GM21786 (cell line): ENCODE data around the gene IKBKG.
"Not testable (repeated sequence)": the region's sequence is repeated elsewhere in the genome, so short reads cannot be mapped to it uniquely, and the experiment has no call there.

Experiments
- ATAC-seq: cut with Tn5 transposase; IDR thresholded peaks from one replicate; pipeline ENCODE4 v1.9.1; 2021; ENCODE audit not compliant: unreplicated experiment

IKBKG gene

DNA sequence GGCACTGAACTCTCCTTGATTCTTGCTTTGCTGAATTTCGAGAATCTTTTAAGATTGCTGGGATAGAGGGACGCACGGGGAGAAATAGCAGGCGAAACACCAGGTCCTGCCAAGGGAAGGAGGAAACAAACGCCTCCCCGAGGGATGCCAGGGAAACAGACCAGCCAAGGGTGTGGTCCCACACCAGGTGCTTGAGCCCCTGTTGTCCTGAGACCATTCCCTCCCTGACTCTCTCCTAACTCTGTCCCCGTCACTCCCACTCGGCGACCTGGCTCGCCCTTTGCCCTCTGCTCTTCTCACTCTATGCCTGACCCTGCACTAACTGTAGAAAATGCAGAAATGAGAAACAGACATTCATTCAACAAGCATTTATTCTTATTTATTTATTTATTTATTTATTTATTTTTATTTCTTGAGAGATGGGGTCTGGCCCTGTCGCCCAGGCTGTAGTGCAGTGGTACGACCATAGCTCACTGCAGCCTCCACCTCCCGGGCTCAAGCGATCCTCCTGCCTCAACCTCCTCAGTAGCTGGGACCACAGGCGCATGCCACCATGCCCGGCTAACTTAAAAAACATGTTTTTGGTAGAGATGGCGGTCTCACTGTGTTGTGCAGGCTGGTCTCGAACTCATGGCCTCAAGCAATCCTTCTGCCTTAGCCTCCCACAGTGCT is 55.5 kb downstream of the IKBKG start:
- no peak for ATAC-seq

DNA sequence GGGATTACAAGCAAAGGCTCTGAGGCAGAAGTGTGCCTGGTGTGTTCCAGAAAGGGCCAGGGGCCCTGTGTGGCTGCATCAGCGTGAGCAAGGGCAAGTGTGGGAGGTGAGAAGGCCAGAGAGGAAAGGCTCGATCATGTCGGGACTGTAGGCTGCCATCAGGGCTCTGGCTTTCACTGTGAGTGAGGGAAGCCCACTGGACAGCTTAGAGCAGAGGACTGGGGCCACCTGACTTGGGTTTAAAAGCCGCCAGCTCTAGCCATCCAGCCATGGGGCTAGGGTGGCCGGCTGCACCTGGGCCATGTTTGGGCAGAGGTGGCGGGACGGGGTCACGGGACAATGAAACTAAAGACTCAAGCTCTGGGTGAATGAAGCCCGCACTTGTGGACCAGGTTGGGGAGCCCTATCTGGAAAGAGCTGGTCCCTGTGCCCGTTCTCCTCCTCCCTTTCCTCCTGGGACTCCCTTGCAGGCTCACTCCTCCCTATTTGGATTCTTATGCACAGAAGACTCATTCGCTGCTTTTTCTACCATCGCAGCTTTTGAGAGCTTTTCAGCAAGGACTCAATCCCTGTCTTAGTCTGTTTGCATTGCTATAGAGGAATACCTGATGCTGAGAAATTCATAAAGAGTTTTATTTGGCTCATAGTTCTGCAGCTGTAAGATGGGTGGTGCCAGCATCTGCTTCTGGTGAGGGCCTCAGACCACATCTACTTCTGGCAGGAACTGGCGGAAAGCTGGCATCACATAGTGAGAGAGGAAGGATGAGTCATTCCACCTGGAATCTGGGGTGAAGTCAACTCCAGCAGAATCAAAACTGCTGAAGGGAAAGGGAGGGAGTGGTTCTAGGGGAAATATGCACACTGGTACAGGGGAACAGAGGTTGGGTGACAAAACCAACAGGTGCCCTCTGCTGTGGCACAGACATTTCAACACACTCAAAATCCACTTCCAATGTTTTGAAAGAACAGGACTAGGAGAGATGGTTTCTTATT is 56.3 kb downstream of the IKBKG start:
- no peak for ATAC-seq

DNA sequence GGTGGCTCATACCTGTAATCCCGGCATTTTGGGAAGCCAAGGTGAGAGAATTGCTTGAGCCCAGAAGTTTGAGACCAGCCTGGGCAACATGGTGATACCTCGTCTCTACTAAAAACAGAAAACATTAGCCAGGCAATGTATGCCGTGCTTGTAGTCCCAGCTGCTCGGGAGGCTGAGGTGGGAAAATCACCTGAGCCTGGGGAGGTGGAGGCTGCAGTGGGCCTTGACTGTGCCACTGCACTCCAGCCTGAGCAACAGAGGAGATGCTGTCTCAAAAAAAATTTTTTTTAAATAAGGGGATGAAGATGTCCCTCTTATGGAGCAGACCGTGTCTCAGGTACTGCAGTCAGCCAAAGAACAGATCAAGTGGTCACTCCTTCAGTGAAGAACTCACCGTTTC is 58.1 kb downstream of the IKBKG start:
- no peak for ATAC-seq

DNA sequence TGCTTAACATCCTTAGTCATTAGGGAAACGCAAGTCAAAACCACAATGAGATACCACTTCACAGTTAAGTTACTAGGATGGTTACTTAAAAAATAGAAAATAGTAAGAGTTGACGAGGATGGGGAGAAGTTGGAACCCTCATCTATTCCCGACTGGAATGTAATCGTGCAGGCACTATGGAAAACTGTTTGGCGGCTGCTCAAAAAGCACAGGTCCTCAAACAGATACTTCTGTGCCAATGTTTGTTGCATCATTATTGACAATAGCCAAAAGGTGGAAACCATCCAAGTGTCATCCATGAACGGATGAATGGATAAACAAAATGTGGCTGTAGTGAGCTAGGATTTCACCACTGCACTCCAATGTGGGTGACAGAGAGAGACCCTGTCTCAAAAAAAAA is 60.0 kb downstream of the IKBKG start:
- ATAC-seq = no peak

DNA sequence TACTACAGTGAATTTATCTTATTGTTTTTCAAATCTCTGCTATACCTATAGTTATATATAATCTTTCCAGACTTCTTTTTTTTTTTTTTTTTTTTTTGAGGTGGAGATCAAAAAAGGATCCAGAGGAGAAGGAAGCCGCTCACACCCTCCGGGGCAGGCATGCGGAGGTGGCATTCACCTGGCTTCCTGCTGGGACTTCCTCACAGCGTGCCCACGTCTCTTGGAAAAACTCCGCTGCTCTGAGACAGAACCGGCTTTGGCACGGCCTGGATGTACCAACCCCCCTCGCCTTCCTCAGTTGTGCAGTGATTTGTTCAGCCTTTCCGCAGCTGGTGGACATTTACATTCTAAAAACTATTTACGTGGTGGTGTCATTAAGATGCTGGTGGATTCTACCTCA is 60.6 kb downstream of the IKBKG start:
- not testable (repeated sequence) for ATAC-seq

DNA sequence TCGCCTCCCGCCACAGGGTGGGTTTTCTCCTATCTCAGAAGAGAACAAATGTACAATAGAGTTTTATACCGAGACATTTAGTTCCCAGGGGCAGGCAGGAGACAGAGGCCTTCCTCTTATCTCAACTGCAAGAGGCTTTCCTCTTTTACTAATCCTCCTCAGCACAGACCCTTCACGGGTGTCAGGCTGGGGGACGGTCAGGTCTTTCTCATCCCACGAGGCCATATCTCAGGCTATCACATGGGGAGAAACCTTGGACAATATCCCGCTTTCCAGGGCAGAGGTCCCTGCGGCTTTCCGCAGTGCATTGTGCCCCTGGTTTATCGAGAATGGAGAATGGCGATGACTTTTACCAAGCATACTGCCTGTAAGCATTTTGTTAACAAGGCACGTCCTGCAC is 61.4 kb downstream of the IKBKG start:
- ATAC-seq = not testable (repeated sequence)

DNA sequence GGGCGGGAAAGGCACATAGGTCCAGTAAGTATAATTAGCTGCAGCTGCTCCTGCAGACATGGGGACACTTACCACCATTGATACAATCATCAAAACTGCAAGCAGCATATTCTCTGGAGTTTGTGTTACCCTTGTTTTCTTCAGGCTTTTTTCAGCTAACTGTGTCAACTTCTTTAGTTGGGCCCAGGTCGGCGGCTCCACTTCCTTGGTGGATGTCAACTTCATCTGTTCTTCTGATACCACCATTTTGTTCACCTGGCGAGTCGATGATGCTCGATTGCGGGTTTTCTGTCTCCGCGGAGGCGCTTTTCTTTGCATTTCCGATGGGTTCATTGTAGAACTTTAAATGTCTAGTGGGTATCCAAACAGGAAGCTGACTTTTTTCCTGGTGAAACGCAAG is 63.7 kb downstream of the IKBKG start:
- ATAC-seq = not testable (repeated sequence)

DNA sequence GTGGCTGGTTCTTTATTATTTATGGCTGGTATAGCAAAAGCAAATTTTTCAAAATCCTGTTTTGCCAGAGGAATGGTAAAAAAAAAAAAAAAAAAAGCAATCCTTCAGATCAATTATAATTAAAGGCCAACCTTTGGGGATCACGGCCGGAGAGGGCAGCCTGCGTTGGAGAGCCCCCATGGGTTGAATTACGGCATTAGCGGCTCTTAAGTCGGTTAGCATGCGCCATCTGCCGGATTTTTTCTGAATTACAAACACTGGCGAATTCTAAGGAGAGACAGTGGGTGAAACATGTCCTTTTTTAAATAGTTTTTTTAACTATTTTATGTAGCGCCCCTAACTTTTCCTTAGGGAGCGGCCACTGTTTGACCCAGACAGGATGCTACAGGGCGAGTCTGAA is 66.2 kb downstream of the IKBKG start:
- ATAC-seq = not testable (repeated sequence)
